Aorta (tissue), 5 donors: ENCODE results near the gene EIF3K. TPM values are rescaled to one million over a fixed set of nuclear protein-coding genes. Genes with fewer than 3 reads are reported as not detected.

Source experiments
- ATAC-seq: fragments of 200-7000 bp; cut with Tn5 transposase; one replicate; pipeline ENCODE4 v1.9.1; 2022; ENCODE audit warnings: moderate library complexity; ENCODE audit not compliant: low FRiP score
- DNase-seq, 2 donors: peaks; one replicate each; pipeline ENCODE4 v3.0.0-alpha.2; 2020
- H3K27ac ChIP-seq, 2 donors: one replicate each; pipeline ENCODE4 v1.5.1; 2013; ENCODE audit warnings: low read length in 2 of 2, mild to moderate bottlenecking in 2 of 2, moderate library complexity in 2 of 2, control low read depth in 1 of 2, inconsistent platforms in 1 of 2, low read depth in 1 of 2
- H3K27me3 ChIP-seq, 2 donors: one replicate each; pipeline ENCODE4 v1.6.1; 2013; ENCODE audit warnings: control low read depth in 1 of 2, low read length in 1 of 2, mild to moderate bottlenecking in 1 of 2, moderate library complexity in 1 of 2; ENCODE audit not compliant: insufficient read depth in 2 of 2, control insufficient read depth in 1 of 2
- H3K36me3 ChIP-seq, 2 donors: one replicate each; pipeline ENCODE4 v1.6.1; 2013; ENCODE audit warnings: control low read depth in 1 of 2, low read length in 1 of 2, mild to moderate bottlenecking in 1 of 2; ENCODE audit not compliant: insufficient read depth in 2 of 2, control insufficient read depth in 1 of 2
- H3K4me1 ChIP-seq, 2 donors: one replicate each; pipeline ENCODE4 v1.6.1; 2013; ENCODE audit warnings: low read length in 2 of 2, control low read depth in 1 of 2, mild to moderate bottlenecking in 1 of 2, moderate library complexity in 1 of 2; ENCODE audit not compliant: insufficient read depth in 2 of 2, control insufficient read depth in 1 of 2
- H3K4me3 ChIP-seq, 2 donors: one replicate each; pipeline ENCODE4 v1.5.1; 2013; ENCODE audit warnings: low read length in 2 of 2, control low read depth in 1 of 2, mild to moderate bottlenecking in 1 of 2
- H3K9me3 ChIP-seq: one replicate; pipeline ENCODE4 v1.6.1; 2013; ENCODE audit warnings: mild to moderate bottlenecking, low read length; ENCODE audit not compliant: control insufficient read depth
- WGBS, 2 donors: extraction: QIAGEN DNeasy Blood & Tissue Kit; methylation state at CpG; one replicate each; pipeline ENCODE4 v1.1.7; 2013; 5-methylcytosine and 5-hydroxymethylcytosine counted together
- intact Hi-C, 2 donors: fragments of 100-400 bp; cut with DNase I; formaldehyde crosslinking; loops; one replicate each; pipeline versions ENCODE4 v1.14.2 to v1.15.0; 2022
- polyA plus RNA-seq, 2 donors: library from polyadenylated mRNA; stranded (reverse); fragments of 200-250 nt; gene quantifications; one replicate each; pipeline ENCODE4 v1.2.3, GENCODE V29; 2013
- total RNA-seq, 2 donors: library from RNA; stranded (reverse); fragmentation: NEBNext Ultra II Directional; extraction: Animal tissue kit (Norgen Biotek cat#: 25700); gene quantifications; one replicate each; pipeline ENCODE4 v1.2.1, GENCODE V29; 2021
- donor health status: healthy with polysubstance abuse.
- donor health status: Bipolar disorder and iron deficiency.
- donor health status: DM: no; HTN: no; CAD: no.
- donor health status: DM: no; HTN: no; CAD: no.
- donor health status: DM: yes; HTN: yes; CAD: no.

The EIF3K gene
- total and polyA plus RNA-seq, 4 donors: 171 to 445 (median 241) TPM

DNA sequence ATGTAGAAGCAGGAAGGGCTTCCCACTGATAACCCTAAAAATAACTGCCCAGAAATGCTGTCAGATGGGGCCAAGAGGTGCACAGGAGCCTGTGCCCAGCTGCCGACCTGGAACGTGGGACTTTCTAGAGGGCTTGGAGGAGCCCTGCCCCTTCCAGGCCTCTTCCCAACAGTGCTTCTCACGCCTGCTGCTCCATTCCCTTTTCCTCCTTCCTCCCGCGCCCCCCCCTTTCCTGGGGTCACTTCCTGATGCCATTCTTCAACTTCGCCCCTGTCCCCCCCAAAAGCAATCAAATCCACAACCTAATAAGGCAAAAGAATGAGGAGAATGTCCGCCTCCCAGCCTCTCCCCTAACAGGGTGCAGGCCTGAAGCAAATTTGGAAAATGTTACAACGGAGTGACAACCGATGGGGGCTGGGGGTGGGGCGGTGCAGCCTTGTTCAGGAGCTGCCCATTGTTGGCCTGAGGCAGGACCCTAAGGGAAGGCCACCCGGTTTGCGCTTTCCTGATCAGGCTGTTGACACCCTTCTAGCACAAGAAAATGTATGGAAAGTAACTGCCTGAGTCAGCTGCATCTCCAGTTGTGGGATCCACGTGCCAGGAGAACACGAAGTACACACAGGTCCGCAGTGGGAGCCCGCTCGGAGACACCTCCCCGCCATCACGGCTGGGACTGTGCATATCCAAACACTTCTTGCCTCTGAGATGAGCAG, 47.1 kb downstream of the EIF3K start:
- intact Hi-C loops: no loop called here
- no peaks in the 10 kb centered on the region for H3K27me3 ChIP-seq
- 14 to 16% methylated on average over 19 of the region's 19 CpGs for WGBS, 2 donors
- DNase-seq (peak; percentile 80 to 93), ATAC-seq (peak; percentile 63)
- H3K9me3 ChIP-seq: no peaks in the 10 kb centered on the region
- H3K36me3 ChIP-seq: no peaks in the 10 kb centered on the region
- H3K4me1 ChIP-seq: peaks cover 2 to 29% of the 10 kb centered on the region in 2 donors
- peak overlapping the region; percentile 84 to 100 for H3K27ac ChIP-seq
- H3K4me3 ChIP-seq: no peak overlapping the region

DNA sequence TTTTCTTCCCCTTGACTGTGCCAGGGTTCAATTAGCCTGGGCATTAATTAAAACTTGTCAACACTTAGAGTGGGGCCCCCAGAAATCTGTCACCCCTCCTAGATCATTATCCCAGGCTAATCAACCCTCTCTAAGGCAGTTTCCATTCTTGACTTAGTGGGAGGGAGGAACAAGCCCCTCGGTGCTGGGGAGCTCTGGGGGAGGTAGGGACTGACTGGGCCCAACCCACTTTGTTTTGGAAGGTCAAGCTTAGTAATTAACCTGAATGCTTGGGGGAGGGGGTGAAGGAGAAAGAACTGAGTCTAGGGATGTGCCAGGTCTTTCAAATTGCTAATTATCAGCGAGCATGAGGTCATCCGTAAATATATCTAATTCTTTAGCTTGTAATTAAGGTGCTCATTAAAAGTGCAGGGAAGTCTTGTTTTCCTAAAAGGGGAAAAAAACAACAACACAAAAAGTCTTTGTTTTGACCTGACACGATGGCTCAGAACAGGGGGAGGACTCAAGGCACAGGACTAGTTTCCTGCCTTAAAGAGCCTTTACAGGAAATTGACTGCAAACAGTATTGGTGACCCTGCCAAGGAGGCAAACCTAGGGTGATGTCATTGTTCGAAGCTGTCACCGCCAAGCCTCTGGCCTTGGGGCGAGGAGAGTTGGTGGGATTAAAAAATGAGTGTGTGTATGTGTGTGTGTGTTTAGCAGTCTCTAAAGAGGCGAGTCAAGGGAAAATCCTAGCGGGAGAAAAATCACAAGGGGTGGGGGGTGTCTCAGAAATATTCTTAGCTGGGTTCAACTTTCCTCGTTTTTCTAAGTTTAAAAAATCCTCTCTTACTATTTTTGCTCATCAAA, 47.9 kb downstream of the EIF3K start:
- Histone ChIP-seq H3K27me3 (no peaks in the 10 kb centered on the region), H3K4me3 (no peak overlapping the region), H3K27ac (peak overlapping the region; percentile 84 to 100), H3K9me3 (no peaks in the 10 kb centered on the region), H3K36me3 (no peaks in the 10 kb centered on the region), H3K4me1 (peaks cover 2 to 29% of the 10 kb centered on the region in 2 donors)
- DNase-seq (peak in 1 of 2 donors; percentile 76), ATAC-seq (peak; percentile 74)
- WGBS, 2 donors: 13 to 14% methylated on average over 10 of the region's 10 CpGs
- intact Hi-C loops: no loop called here

DNA sequence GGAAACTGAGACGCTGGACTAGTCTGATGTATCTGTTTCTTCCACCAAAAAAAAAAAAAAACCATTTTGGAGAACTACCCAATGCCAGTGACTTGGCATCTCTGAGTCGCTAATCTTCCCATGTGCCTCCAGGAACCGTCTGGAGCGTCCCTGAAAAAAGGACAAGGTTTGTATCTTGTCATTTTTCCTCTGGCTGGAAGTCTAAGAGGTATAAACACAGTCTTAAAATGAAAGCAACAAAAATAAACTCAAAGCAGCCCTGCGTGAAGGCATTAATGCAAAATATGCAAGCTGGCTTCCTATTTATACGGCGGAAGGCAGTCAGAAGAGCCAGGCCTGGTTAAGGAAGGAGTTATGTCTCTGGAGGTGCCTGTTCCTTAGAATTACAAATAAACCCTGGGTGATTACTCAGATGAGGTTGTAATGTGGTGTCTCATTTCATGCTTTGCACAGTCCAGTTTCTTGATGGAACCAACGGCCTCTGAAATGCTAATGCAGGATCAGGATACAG, 48.7 kb downstream of the EIF3K start:
- ATAC-seq (no peak), DNase-seq (no peak)
- H3K36me3 ChIP-seq: no peaks in the 10 kb centered on the region
- intact Hi-C loops: no loop called here
- 2 to 5% methylated on average over 8 of the region's 8 CpGs for WGBS, 2 donors
- H3K27ac ChIP-seq: peak overlapping the region; percentile 58 to 100
- H3K4me1 ChIP-seq: peaks cover 2 to 25% of the 10 kb centered on the region in 2 donors
- no peaks in the 10 kb centered on the region for H3K27me3 ChIP-seq
- no peaks in the 10 kb centered on the region for H3K9me3 ChIP-seq
- no peak overlapping the region for H3K4me3 ChIP-seq

DNA sequence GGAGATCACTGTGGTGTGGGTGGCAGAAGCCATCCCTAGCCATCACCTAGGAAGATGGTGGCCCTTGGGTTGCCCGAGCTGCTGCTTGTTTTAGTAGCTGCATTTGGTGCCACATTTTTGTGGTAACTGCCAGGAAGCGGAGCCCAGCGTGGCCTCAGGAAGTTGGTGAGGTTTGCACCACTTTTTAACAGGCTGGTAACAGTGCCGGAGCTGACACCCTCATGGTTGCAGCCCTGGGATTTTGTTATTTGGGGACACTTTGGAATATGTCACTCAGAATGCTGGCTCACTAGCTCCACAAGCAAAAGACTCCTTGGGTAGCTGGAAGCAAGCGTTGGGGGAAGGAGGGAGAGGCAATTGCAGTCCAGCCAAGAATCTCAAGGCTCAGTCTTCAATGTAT, 50.6 kb downstream of the EIF3K start:
- intact Hi-C loops: no loop called here
- Histone ChIP-seq H3K4me1 (peaks cover 2 to 22% of the 10 kb centered on the region in 2 donors), H3K9me3 (no peaks in the 10 kb centered on the region), H3K4me3 (no peak overlapping the region), H3K27ac (peak overlapping the region; percentile 63 to 97), H3K27me3 (no peaks in the 10 kb centered on the region), H3K36me3 (no peaks in the 10 kb centered on the region)
- 0 to 5% methylated on average over 5 of the region's 5 CpGs for WGBS, 2 donors
- DNase-seq (peak in 1 of 2 donors; percentile 50), ATAC-seq (no peak)

DNA sequence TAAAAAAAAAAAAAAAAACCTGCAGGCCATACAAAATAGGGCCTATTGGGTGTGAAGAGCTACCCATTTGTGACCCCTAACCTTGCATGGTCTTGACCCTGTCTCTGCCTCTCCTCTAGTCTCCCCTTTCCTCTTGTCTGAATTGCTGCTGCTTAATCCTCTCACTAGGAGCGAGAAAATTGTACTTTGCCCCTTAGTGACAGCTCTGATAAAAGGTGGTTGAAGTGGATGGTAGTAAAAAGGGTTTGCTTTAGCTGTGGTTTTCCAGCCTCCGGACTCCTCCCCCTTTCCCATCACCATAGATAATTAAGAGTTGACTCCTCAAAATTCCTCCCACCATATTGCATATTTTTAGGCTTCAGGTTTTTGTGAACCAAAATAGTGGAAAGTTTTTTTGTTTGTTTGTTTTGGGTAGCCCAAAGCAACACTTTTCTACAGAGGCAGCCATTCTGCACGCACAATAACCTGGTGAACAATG, 52.0 kb downstream of the EIF3K start:
- intact Hi-C loops: no loop called here
- WGBS, 2 donors: 32% methylated on average over 3 of the region's 3 CpGs
- no peak for ATAC-seq

DNA sequence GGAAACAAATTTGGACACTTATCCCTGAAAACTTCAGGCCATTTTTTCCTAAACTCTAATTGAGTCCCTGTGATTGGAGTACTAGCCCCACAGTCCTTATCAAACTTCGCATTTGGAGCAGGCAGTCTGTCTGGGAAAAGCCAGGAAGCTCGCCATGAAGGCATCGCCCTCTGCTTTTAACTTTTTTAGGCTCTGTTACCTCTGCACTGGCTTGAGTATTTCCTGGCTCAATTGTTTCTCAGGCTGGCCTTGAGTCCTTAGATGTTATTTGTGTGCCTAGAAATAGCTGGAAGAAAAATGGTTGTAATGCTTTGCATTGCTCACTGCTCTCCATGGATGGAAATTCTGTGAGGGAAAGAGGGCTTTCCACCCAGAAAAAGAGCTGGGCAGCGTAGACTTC, 52.7 kb downstream of the EIF3K start:
- H3K36me3 ChIP-seq: no peaks in the 10 kb centered on the region
- DNase-seq (peak in 1 of 2 donors; percentile 38), ATAC-seq (no peak)
- no peaks in the 10 kb centered on the region for H3K27me3 ChIP-seq
- peaks cover 2 to 30% of the 10 kb centered on the region in 2 donors for H3K4me1 ChIP-seq
- peak overlapping the region; percentile 87 to 97 for H3K27ac ChIP-seq
- H3K4me3 ChIP-seq: no peak overlapping the region
- H3K9me3 ChIP-seq: no peaks in the 10 kb centered on the region
- intact Hi-C loops: no loop called here
- WGBS, 2 donors: 0 to 5% methylated on average over 4 of the region's 4 CpGs

More for the DNA sequence above, 52.0 kb downstream of the EIF3K start:
- DNase-seq: peak in 1 of 2 donors; percentile 34
- H3K27ac ChIP-seq: peak overlapping the region; percentile 87 to 97
- H3K4me1 ChIP-seq: peaks cover 2 to 30% of the 10 kb centered on the region in 2 donors
- H3K36me3 ChIP-seq: no peaks in the 10 kb centered on the region
- H3K27me3 ChIP-seq: no peaks in the 10 kb centered on the region
- no peak overlapping the region for H3K4me3 ChIP-seq
- H3K9me3 ChIP-seq: no peaks in the 10 kb centered on the region

DNA sequence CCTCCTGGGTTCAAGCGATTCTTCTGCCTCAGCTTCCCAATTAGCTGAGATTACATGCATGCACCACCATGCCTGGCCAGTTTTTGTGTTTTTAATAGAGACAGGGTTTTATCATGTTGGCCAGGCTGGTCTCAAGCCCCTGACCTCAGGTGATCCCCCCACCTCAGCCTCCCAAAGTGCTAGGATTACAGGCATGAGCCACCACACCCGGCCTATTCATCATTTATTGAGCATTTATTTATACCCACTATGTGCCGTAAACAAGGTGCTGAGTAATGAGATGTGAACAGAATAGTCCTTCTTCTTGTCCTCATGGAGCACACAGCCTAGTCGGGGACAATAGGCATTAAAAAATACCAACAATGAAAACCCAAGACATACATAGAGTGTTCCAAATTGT, 54.0 kb downstream of the EIF3K start:
- Histone ChIP-seq H3K27ac (peak overlapping the region in 1 of 2 donors; percentile 35), H3K9me3 (no peaks in the 10 kb centered on the region), H3K27me3 (no peaks in the 10 kb centered on the region), H3K36me3 (no peaks in the 10 kb centered on the region), H3K4me3 (no peak overlapping the region), H3K4me1 (peaks cover 2 to 27% of the 10 kb centered on the region in 2 donors)
- 87 to 89% methylated on average over 4 of the region's 4 CpGs for WGBS, 2 donors
- peak in 1 of 2 donors; percentile 12 for DNase-seq
- ATAC-seq: no peak
- intact Hi-C loops: no loop called here

DNA sequence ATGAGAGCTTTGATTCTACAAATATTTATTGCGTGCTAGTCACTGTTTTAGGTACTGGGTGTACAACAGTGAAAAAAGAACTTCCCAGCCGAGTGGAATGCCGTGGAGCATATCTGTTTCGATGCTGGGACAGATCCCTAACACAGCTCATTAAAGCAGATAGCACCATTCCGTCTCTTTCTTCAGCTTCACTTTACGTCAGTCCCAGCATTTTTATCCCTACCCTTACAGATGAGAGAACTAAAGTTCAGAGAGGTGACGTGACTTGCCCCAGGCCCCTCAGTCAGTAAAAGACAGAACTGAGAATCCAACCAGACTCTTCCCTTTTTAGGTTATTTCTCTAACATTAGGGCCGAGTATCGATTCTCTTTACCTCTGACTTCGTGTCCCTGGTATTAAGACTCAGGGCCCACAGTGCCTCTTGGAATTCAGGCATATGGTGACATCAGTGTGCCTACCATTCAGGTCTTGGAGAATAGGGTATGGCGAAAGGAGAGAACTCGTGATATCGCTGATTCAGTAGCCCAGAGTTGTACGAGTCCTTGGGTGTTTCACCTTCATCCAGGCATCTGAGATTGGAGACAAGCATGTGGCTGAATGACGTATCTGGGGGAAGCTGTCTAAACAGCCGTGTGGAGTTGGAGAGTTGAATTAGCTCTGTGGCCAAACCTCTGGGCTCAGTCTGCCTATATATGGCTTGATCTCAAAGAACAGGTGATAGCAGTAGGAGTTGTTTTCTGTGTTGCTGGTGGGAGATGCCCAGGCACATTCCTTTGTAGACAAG, 55.6 kb downstream of the EIF3K start:
- Histone ChIP-seq H3K4me1 (peaks cover 2 to 20% of the 10 kb centered on the region in 2 donors), H3K9me3 (no peaks in the 10 kb centered on the region), H3K36me3 (no peaks in the 10 kb centered on the region), H3K27me3 (no peaks in the 10 kb centered on the region), H3K27ac (peak overlapping the region; percentile 94 to 99), H3K4me3 (no peak overlapping the region)
- 14 to 17% methylated on average over 16 of the region's 16 CpGs for WGBS, 2 donors
- ATAC-seq (no peak), DNase-seq (peak in 1 of 2 donors; percentile 32)
- intact Hi-C loops: no loop called here
